ENCODE measurements around the gene SLC9C1.

GRCh38 chr3:112116748-112117186 lies 177.2 kb downstream of the SLC9C1 start:
- TF ChIP-seq CTCF (IDR thresholded peaks at IDR 0.05; ENCODE audit: poor library complexity) (no peak), EZH2 (IDR thresholded peaks at IDR 0.05; ENCODE audit: borderline replicate concordance) (no peak), EZH2phosphoT487 (IDR thresholded peaks at IDR 0.05; ENCODE audit: low read depth, severe bottlenecking, unreplicated experiment) (no peak)
